Measurements from ENCODE around the gene SPATA45. TPM values are rescaled to one million over a fixed set of nuclear protein-coding genes. Genes with fewer than 3 reads are reported as not detected.
A peak's percentile ranks its signal among the peaks of the same experiment; 100 is the strongest.

The SPATA45 gene
- total and polyA plus RNA-seq, 2 of the 8 experiments (the other 6 are each of a cell fraction or from before 2014, with no cell fraction given): 0.21 to 0.65 TPM

DNA sequence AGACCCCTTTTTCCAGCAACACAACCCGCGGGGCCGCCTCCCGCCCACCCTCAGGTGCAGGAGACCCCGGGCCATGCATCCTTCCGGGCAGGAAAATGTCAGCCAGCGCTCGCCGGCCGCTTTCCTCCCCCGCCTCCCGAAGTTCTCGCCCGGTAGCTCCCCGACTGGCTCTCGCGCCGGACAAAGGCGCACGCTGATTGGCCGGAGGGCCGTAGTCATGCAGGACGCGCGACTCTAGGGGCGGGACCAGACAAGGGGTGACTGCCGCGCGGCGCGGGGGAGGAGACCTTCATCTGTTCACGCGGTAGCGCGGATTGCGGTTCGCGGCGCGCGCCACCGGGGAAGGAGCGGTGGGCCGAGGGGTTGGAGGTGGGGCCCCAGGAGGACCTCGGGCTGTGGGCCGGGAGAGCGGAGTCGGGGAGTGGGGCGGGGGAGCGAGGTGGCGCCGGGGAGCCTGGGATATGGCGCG, 10.6 kb upstream of the SPATA45 start, which contains the start of gene FLVCR1 (continued):
- TF ChIP-seq YY1 (IDR thresholded peaks at IDR 0.05; ENCODE audit: low read depth, low read length): peak; percentile 48; the same call in 1 of the 2 replicates
- peak; percentile 60; the same call in 1 of the 2 replicates for TF ChIP-seq PHF8 (conservative IDR thresholded peaks at IDR 0.05; ENCODE audit: low read depth, low read length)
- peak; percentile 79 for TF ChIP-seq KDM4A (IDR thresholded peaks at IDR 0.05; ENCODE audit: low read depth, low read length, severe bottlenecking)
- TF ChIP-seq, protein P1, sequence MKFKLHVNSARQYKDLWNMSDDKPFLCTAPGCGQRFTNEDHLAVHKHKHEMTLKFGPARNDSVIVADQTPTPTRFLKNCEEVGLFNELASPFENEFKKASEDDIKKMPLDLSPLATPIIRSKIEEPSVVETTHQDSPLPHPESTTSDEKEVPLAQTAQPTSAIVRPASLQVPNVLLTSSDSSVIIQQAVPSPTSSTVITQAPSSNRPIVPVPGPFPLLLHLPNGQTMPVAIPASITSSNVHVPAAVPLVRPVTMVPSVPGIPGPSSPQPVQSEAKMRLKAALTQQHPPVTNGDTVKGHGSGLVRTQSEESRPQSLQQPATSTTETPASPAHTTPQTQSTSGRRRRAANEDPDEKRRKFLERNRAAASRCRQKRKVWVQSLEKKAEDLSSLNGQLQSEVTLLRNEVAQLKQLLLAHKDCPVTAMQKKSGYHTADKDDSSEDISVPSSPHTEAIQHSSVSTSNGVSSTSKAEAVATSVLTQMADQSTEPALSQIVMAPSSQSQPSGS (IDR thresholded peaks at IDR 0.05; ENCODE audit: low read length): no peak
- TF ChIP-seq GABPA (IDR thresholded peaks at IDR 0.05; ENCODE audit: borderline replicate concordance, insufficient read depth, low read length): no peak
- no peak for TF ChIP-seq GTF2F1 (IDR thresholded peaks at IDR 0.05; ENCODE audit: borderline replicate concordance, low read depth, low read length)
- TF ChIP-seq, protein P2, sequence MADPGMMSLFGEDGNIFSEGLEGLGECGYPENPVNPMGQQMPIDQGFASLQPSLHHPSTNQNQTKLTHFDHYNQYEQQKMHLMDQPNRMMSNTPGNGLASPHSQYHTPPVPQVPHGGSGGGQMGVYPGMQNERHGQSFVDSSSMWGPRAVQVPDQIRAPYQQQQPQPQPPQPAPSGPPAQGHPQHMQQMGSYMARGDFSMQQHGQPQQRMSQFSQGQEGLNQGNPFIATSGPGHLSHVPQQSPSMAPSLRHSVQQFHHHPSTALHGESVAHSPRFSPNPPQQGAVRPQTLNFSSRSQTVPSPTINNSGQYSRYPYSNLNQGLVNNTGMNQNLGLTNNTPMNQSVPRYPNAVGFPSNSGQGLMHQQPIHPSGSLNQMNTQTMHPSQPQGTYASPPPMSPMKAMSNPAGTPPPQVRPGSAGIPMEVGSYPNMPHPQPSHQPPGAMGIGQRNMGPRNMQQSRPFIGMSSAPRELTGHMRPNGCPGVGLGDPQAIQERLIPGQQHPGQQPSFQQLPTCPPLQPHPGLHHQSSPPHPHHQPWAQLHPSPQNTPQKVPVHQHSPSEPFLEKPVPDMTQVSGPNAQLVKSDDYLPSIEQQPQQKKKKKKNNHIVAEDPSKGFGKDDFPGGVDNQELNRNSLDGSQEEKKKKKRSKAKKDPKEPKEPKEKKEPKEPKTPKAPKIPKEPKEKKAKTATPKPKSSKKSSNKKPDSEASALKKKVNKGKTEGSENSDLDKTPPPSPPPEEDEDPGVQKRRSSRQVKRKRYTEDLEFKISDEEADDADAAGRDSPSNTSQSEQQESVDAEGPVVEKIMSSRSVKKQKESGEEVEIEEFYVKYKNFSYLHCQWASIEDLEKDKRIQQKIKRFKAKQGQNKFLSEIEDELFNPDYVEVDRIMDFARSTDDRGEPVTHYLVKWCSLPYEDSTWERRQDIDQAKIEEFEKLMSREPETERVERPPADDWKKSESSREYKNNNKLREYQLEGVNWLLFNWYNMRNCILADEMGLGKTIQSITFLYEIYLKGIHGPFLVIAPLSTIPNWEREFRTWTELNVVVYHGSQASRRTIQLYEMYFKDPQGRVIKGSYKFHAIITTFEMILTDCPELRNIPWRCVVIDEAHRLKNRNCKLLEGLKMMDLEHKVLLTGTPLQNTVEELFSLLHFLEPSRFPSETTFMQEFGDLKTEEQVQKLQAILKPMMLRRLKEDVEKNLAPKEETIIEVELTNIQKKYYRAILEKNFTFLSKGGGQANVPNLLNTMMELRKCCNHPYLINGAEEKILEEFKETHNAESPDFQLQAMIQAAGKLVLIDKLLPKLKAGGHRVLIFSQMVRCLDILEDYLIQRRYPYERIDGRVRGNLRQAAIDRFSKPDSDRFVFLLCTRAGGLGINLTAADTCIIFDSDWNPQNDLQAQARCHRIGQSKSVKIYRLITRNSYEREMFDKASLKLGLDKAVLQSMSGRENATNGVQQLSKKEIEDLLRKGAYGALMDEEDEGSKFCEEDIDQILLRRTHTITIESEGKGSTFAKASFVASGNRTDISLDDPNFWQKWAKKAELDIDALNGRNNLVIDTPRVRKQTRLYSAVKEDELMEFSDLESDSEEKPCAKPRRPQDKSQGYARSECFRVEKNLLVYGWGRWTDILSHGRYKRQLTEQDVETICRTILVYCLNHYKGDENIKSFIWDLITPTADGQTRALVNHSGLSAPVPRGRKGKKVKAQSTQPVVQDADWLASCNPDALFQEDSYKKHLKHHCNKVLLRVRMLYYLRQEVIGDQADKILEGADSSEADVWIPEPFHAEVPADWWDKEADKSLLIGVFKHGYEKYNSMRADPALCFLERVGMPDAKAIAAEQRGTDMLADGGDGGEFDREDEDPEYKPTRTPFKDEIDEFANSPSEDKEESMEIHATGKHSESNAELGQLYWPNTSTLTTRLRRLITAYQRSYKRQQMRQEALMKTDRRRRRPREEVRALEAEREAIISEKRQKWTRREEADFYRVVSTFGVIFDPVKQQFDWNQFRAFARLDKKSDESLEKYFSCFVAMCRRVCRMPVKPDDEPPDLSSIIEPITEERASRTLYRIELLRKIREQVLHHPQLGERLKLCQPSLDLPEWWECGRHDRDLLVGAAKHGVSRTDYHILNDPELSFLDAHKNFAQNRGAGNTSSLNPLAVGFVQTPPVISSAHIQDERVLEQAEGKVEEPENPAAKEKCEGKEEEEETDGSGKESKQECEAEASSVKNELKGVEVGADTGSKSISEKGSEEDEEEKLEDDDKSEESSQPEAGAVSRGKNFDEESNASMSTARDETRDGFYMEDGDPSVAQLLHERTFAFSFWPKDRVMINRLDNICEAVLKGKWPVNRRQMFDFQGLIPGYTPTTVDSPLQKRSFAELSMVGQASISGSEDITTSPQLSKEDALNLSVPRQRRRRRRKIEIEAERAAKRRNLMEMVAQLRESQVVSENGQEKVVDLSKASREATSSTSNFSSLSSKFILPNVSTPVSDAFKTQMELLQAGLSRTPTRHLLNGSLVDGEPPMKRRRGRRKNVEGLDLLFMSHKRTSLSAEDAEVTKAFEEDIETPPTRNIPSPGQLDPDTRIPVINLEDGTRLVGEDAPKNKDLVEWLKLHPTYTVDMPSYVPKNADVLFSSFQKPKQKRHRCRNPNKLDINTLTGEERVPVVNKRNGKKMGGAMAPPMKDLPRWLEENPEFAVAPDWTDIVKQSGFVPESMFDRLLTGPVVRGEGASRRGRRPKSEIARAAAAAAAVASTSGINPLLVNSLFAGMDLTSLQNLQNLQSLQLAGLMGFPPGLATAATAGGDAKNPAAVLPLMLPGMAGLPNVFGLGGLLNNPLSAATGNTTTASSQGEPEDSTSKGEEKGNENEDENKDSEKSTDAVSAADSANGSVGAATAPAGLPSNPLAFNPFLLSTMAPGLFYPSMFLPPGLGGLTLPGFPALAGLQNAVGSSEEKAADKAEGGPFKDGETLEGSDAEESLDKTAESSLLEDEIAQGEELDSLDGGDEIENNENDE (IDR thresholded peaks at IDR 0.05; ENCODE audit: insufficient replicate concordance, low read length): no peak
- TF ChIP-seq SIRT6 (IDR thresholded peaks at IDR 0.05; ENCODE audit: low read length): no peak
- no peak for TF ChIP-seq BACH1 (IDR thresholded peaks at IDR 0.05; ENCODE audit: low read length)
- peak; percentile 75 for TF ChIP-seq TAF1 (IDR thresholded peaks at IDR 0.05; ENCODE audit: low read depth, low read length)

Measured in H1 (cell line).